ENCODE data around the gene OR4D6.
A peak's percentile ranks its signal among the peaks of the same experiment; 100 is the strongest.
"Not testable (repeated sequence)": the region's sequence is repeated elsewhere in the genome, so short reads cannot be mapped to it uniquely, and the experiment has no call there.

OR4D6 gene

GRCh38 chr11:59429924-59430516, 26.7 kb upstream of the OR4D6 start:
- TF ChIP-seq CTCF (IDR thresholded peaks at IDR 0.05; ENCODE audit: poor library complexity, severe bottlenecking), result peak; percentile 93
- ATAC-seq (ENCODE audit: low read depth), result peak; percentile 59; the same call in 1 of the 3 replicates
- H3K4me1 ChIP-seq (ENCODE audit: insufficient read depth, poor library complexity, severe bottlenecking), result no peaks in the 10 kb centered on the region
- H3K27me3 ChIP-seq (ENCODE audit: insufficient read depth, poor library complexity, severe bottlenecking), result peaks cover 5% of the 10 kb centered on the region
- no peak for DNase-seq (ENCODE audit: low spot score)
- no peaks in the 10 kb centered on the region for H3K36me3 ChIP-seq (ENCODE audit: low read depth)
- no peak overlapping the region for H3K27ac ChIP-seq (ENCODE audit: poor library complexity, severe bottlenecking)
- H3K4me3 ChIP-seq (ENCODE audit: severe bottlenecking), result no peak overlapping the region
- H3K9me3 ChIP-seq (ENCODE audit: severe bottlenecking), result no peaks in the 10 kb centered on the region

- ATAC-seq (ENCODE audit: low read depth) (no peak), DNase-seq (ENCODE audit: low spot score) (no peak)
- Histone ChIP-seq H3K4me1 (ENCODE audit: insufficient read depth, poor library complexity, severe bottlenecking) (no peaks in the 10 kb centered on the region), H3K27ac (ENCODE audit: poor library complexity, severe bottlenecking) (no peak within 1 kb of the TSS), H3K36me3 (ENCODE audit: low read depth) (no peaks in the 10 kb centered on the region), H3K9me3 (ENCODE audit: severe bottlenecking) (no peaks in the 10 kb centered on the region), H3K27me3 (ENCODE audit: insufficient read depth, poor library complexity, severe bottlenecking) (peaks cover 12% of the 10 kb centered on the region), H3K4me3 (ENCODE audit: severe bottlenecking) (no peak within 1 kb of the TSS)
- no peak for TF ChIP-seq CTCF (IDR thresholded peaks at IDR 0.05; ENCODE audit: poor library complexity, severe bottlenecking)
These were observed 20.6 kb upstream of the OR4D6 start, which contains the start of gene OR5A1 for GRCh38 chr11:59436169-59436568. Gene OR5A1 (plus strand): TSS chr11:59436469. CDS start chr11:59443169, 6,700 bp downstream.

- Histone ChIP-seq H3K9me3 (ENCODE audit: severe bottlenecking) (no peaks in the 10 kb centered on the region), H3K36me3 (ENCODE audit: low read depth) (no peaks in the 10 kb centered on the region), H3K27ac (ENCODE audit: poor library complexity, severe bottlenecking) (no peak overlapping the region), H3K4me1 (ENCODE audit: insufficient read depth, poor library complexity, severe bottlenecking) (no peaks in the 10 kb centered on the region), H3K27me3 (ENCODE audit: insufficient read depth, poor library complexity, severe bottlenecking) (peaks cover 12% of the 10 kb centered on the region), H3K4me3 (ENCODE audit: severe bottlenecking) (no peak overlapping the region)
- no peak for DNase-seq (ENCODE audit: low spot score)
- ATAC-seq (ENCODE audit: low read depth), result no peak
- no peak for TF ChIP-seq CTCF (IDR thresholded peaks at IDR 0.05; ENCODE audit: poor library complexity, severe bottlenecking)
These were observed 19.0 kb upstream of the OR4D6 start for GRCh38 chr11:59437770-59438169.

GRCh38 chr11:59445624-59446023, 11.1 kb upstream of the OR4D6 start:
- ATAC-seq (ENCODE audit: low read depth); H3K27me3 ChIP-seq (ENCODE audit: insufficient read depth, poor library complexity, severe bottlenecking); H3K9me3 ChIP-seq (ENCODE audit: severe bottlenecking); DNase-seq (ENCODE audit: low spot score); H3K4me3 ChIP-seq (ENCODE audit: severe bottlenecking); H3K36me3 ChIP-seq (ENCODE audit: low read depth); H3K27ac ChIP-seq (ENCODE audit: poor library complexity, severe bottlenecking); H3K4me1 ChIP-seq (ENCODE audit: insufficient read depth, poor library complexity, severe bottlenecking): not testable (repeated sequence)

- no peak for ATAC-seq (ENCODE audit: low read depth)
- Histone ChIP-seq H3K4me3 (ENCODE audit: severe bottlenecking) (no peak overlapping the region), H3K4me1 (ENCODE audit: insufficient read depth, poor library complexity, severe bottlenecking) (no peaks in the 10 kb centered on the region), H3K36me3 (ENCODE audit: low read depth) (no peaks in the 10 kb centered on the region), H3K9me3 (ENCODE audit: severe bottlenecking) (no peaks in the 10 kb centered on the region), H3K27ac (ENCODE audit: poor library complexity, severe bottlenecking) (no peak overlapping the region), H3K27me3 (ENCODE audit: insufficient read depth, poor library complexity, severe bottlenecking) (no peaks in the 10 kb centered on the region)
- no peak for TF ChIP-seq CTCF (IDR thresholded peaks at IDR 0.05; ENCODE audit: poor library complexity, severe bottlenecking)
- DNase-seq (ENCODE audit: low spot score), result no peak
These were observed 8.3 kb upstream of the OR4D6 start for GRCh38 chr11:59448484-59448883.

Measured in RWPE2 (cell line).